HG03442 (cell line): Measurements from ENCODE around the gene ADRA2A.

ENCODE experiments used
- ATAC-seq: cut with Tn5 transposase; IDR thresholded peaks from one replicate; pipeline ENCODE4 v1.9.1; 2021; ENCODE audit warnings: mild to moderate bottlenecking, moderate library complexity; ENCODE audit not compliant: unreplicated experiment

ADRA2A gene

DNA sequence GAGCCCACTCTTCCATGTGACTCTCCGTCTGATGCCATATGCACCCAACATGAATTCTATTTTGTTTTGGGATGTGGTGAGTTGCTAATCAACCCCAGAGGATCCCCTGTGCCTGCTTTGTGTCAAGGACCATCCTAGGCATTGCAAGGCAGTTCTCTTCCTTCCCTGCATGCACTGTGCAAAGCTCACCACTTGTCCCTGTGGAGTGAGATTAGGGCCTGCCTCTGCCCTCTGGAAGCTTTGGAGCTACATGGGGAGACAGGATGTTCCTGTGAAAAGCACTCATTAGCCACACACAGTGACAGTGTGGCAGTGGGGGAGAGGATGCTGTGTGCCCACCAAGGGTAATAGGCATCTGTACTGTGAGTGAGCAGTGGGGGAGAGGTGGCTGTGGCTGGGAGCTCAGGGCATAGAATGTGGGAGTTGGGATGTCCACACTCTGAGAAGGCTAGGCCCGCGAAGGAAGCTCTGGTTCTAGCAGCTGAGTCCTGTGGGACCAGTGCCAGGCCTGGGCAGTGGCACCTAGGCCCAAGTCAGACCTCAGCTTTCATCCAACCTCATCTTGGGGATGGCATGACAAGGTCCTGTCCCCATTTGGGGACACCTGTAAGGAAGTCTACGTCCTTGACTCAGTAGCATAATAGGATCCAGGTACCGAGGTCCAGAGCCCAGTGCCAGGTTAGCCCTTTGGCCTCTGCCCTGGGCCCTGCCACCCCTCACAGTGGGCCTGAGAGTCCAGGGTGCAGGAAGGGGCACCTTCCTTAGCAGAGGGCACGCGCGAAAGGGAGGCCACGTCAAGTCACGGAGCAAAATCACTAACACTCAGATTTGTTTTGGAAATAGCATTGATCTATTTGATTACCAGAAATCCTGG is 6.6 kb downstream of the ADRA2A start:
- no peak for ATAC-seq

- ATAC-seq, result no peak
Observed at GRCh38 chr10:111084366-111085255, 7.8 kb downstream of the ADRA2A start.

DNA sequence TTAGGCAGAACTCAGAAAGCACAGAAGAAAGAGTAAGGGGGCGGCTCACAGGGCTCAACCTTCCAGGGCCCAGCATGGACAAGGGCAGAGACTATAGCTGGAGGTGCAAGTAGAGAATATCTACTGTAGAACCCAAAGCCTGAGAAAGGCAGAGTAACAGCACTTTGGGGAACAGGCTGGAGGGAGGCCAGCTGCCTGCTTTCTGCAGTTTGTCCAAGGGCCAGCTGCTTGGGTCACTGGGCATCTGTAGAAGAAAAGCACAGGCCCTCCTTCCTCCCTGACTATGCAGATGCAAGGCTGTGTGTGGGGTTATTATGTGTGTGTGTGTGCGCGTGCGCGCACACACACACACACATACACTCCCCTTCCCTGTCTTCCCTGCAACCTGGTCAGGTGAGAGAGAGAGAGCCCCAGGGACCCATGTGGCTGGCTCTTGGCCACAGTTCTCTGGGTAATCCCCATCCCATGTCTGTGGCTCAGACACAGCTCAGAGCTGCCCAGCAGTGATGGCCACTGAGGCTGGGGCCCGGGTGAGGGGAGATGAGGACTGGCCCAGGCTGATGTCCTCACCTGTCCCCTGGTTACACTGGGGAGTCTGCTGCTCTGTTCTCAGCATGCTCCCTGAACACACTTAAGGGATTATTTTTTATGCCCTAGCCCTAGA is 9.0 kb downstream of the ADRA2A start:
- no peak for ATAC-seq

DNA sequence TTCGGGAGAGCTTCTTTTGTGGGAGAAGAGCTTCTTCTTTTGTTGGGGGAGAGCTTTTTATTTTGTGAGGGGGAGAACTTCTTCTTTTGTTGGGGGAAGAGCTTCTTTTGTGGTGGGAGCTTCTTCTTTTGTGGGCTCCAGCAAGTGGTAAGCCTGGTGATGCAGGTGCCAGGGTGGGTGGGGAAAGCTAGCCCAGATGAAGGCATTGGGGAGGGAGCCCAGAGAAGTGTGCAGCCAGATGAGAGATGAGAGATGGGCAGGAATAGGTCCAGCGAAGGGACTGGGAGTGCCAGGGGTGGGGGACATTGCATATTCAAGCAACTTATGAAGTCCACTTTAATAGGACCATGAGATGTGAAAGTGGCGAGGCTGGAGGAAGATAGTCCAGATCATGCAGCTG is 9.7 kb downstream of the ADRA2A start:
- ATAC-seq, result no peak

- no peak for ATAC-seq
Observed at GRCh38 chr10:111087331-111087756, 10.5 kb downstream of the ADRA2A start.

DNA sequence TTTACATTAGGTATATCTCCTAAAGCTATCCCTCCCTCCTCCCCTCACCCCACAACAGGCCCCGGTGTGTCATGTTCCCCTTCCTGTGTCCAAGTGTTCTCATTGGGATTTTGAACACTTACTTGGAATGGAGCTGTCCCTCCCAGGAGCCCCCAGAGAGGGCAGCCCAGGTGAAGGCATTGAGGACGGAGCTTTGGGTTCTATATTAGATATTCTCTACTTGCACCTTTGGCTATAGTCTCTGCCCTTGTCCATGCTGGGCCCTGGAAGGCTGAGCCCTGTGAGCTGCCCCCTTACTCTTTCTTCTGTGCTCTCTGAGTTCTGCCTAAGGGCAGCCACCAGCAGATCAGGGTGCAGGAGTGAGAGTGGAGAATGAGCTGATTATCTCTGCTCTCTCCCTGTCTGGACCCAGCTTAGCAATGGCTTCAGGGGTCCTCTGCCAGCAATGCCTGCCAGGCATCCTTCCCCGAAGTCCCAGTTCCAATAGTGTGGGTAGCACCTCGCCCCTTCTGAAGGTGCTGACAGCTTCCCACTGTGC is 11.2 kb downstream of the ADRA2A start:
- no peak for ATAC-seq

GRCh38 chr10:111089293-111089692 is 12.5 kb downstream of the ADRA2A start:
- ATAC-seq, result no peak

DNA sequence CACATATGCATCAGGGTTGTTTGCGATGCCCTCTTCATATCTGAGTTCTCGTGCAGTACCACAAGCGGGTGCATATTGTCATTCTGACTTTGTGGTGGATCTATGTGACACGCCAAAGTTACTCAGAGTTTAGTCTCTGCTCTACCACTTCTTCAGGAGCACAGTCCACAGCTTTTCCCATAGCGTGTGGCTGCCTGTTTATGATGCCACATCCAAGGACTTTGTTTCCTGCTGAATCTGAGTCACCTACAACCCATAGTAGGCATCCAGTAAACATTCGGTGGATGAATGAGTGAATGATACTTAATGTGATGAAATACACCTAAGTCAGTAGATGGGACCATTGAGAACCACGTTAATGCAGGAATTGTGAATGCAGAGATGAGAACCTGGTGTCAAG is 15.0 kb downstream of the ADRA2A start:
- ATAC-seq, result no peak

DNA sequence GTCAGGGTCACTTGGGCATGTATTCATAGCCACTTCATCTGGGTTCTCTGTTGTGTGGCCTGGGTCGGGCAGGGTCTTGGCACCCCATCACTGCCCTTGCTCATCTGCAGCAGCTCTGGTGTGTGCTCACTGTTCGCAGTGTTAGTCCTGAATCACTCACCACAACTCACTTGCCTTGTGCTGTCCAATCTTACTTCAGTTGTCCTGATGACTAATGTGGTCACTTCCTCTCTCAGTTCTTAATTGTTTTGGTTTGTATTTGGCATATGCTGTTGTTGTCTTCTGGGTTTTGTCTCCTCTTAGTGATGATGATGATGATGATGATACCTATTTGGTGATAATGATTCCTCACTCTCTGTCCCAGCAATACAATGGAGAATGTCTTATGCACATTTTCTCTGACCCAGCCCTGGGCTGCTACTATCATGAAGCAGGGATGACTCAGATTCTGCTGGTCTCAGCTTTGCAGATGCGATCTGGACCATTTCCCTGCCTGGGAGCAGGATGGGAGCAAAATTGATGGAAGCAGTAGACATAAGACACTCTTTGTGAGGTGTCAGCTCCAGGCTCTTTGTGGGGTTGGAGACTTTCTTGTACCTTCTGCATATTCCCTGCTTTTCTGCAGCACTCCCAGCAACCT is 17.0 kb downstream of the ADRA2A start:
- ATAC-seq, result peak; percentile 39

GRCh38 chr10:111098679-111099437 is 22.0 kb downstream of the ADRA2A start:
- ATAC-seq, result no peak

GRCh38 chr10:111100198-111100597 is 23.4 kb downstream of the ADRA2A start:
- ATAC-seq, result no peak

GRCh38 chr10:111101796-111102195 is 25.0 kb downstream of the ADRA2A start:
- no peak for ATAC-seq

- no peak for ATAC-seq
Observed at GRCh38 chr10:111102359-111102837, 25.6 kb downstream of the ADRA2A start.

GRCh38 chr10:111103196-111103840 is 26.5 kb downstream of the ADRA2A start:
- no peak for ATAC-seq

DNA sequence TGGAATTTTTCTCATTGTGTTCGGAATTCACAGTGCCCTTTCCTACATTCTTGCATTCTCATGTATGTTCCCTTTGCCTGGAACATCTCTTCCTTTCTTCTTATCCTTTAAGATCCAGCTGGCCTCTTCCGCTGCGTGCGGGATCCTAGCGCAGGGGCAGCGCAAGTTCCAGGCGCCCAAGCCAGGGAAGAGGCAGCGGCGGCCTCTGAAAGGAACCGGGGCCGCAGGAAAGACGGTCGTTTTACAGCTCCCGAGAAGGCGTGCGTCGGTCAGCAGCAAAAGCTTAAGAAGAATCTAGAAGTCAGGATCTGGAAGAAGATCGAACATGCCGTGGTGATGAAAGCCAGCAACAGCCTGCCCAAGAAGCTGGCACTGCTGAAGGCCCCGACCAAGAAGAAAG is 28.0 kb downstream of the ADRA2A start:
- no peak for ATAC-seq

DNA sequence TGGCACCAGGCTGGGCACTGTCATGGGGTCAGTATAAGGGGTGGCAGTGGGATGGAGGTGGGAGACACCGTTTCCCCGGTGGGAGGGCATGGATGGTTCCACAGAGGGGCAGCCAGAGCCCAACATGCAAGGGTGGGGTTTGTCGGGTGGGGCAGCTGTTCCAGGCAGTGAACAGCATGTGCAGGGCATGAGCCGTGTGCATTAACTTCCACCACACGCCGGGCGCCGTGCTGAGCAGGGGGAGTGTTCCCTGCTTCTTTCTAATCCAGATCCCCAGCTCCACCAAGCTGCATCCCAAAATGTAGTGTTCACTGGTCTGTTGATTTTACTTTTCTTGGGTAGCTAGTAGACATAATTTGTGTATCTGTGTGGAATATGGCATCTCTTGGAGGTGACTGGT is 29.3 kb downstream of the ADRA2A start:
- no peak for ATAC-seq

DNA sequence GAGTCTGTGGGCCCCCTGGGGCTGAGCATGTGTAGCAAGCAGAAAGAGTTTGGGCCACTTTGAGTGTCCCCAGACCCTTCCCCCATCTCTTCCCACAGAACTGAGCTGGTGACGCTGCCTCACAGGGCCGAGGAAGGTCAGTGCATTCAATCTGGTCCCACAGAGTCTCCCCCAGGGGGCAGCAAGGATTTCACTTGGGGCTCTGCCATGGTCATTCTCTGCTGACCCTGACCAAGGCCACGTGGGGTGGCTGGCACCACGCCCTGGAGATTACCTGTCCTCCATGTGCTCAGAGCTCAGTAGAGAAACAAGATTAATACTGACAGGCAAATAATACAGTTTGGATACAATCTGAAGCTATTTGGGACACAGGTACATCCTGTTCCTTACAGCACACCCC is 30.2 kb downstream of the ADRA2A start:
- no peak for ATAC-seq

GRCh38 chr10:111107846-111108245 is 31.0 kb downstream of the ADRA2A start:
- ATAC-seq, result no peak

GRCh38 chr10:111108441-111108840 is 31.6 kb downstream of the ADRA2A start:
- no peak for ATAC-seq
